Measurements from ENCODE around the gene TMEM14C. TPM values are rescaled to one million over a fixed set of nuclear protein-coding genes. Genes with fewer than 3 reads are reported as not detected.

The TMEM14C gene
- 122 and 126 TPM in 2 replicates for total RNA-seq

GRCh38 chr6:10722820-10723566 is at the start of gene TMEM14C:
Gene TMEM14C, plus strand, starts transcription at chr6:10723070. Its CDS starts 1,544 bp downstream, at chr6:10724614.

GRCh38 chr6:10694302-10695085 is 28.4 kb upstream of the TMEM14C start, which contains the start of the genes C6orf52 and PAK1IP1:
Gene C6orf52, minus strand, starts transcription at chr6:10694616. Its CDS starts 7,066 bp downstream, at chr6:10687550.
Gene PAK1IP1, plus strand, starts transcription at chr6:10694972. Its CDS starts 14 bp downstream, at chr6:10694986.

GRCh38 chr6:10747251-10747972 is 24.5 kb downstream of the TMEM14C start, which contains the start of gene TMEM14B:
Gene TMEM14B, plus strand, starts transcription at chr6:10747805. Its CDS starts 1,441 bp downstream, at chr6:10749246.

Other genes with a start within 250 kb of the TMEM14C start
- under 0.01 TPM in 1 of 2 replicates, not detected in the other for gene GCNT2, start 201.7 kb upstream of the TMEM14C start, total RNA-seq
- 0.43 TPM in 1 of 2 replicates, not detected in the other for gene C6orf52, start 28.5 kb upstream of the TMEM14C start, total RNA-seq
- gene PAK1IP1, start 28.1 kb upstream of the TMEM14C start, total RNA-seq, result 14.1 and 19.8 TPM in 2 replicates
- 79.8 and 88.0 TPM in 2 replicates for gene TMEM14B, start 24.7 kb downstream of the TMEM14C start, total RNA-seq
- not detected in 2 replicates for gene MAK, start 115.5 kb downstream of the TMEM14C start, total RNA-seq
- not detected in 2 replicates for gene GCM2, start 159.0 kb downstream of the TMEM14C start, total RNA-seq
- 0.09 and 0.14 TPM in 2 replicates for gene SYCP2L, start 164.0 kb downstream of the TMEM14C start, total RNA-seq

Data from smooth muscle cell of bladder (primary cell).